GM12891 (cell line): ENCODE data around the gene TNKS1BP1.

Source experiments
- POLR2A ChIP-seq: IDR thresholded peaks from 2 replicates; pipeline ENCODE4 v1.6.1; 2011; ENCODE audit warnings: low read depth, low read length, control low read depth
- TAF1 ChIP-seq: IDR thresholded peaks from 2 replicates; pipeline ENCODE4 v1.6.1; 2011; ENCODE audit warnings: low read depth, low read length, control low read depth

GRCh38 chr11:57273448-57274058 lies 51.2 kb downstream of the TNKS1BP1 start:
- no peak for TF ChIP-seq POLR2A
- TF ChIP-seq TAF1, result no peak
